OCI-LY3 (cell line): ENCODE data around the gene LAMC3.

ENCODE experiments used
- CTCF ChIP-seq: fragments of 200-600, 300-600 bp; sonication (generic); IDR thresholded peaks from 2 replicates; pipeline ENCODE4 v1.5.1; 2014; ENCODE audit warnings: antibody characterized with exemption, low read length, low read depth
- EZH2phosphoT487 ChIP-seq: fragments of 200-600 bp; shearing (Covaris generic); IDR thresholded peaks from 2 replicates; pipeline ENCODE4 v1.6.1; 2018; ENCODE audit warnings: antibody characterized with exemption, mixed run types, low read depth

- no peak for TF ChIP-seq CTCF
- no peak for TF ChIP-seq EZH2phosphoT487
Observed at GRCh38 chr9:131013771-131014676, 5.0 kb downstream of the LAMC3 start.
